GM18867 (cell line): Measurements from ENCODE around the gene ZNF648.
A peak's percentile ranks its signal among the peaks of the same experiment; 100 is the strongest.
"Not testable (repeated sequence)": the region's sequence is repeated elsewhere in the genome, so short reads cannot be mapped to it uniquely, and the experiment has no call there.

Experiments used
- ATAC-seq: cut with Tn5 transposase; IDR thresholded peaks from one replicate; pipeline ENCODE4 v1.9.1; 2021; ENCODE audit warnings: mild to moderate bottlenecking, moderate library complexity; ENCODE audit not compliant: unreplicated experiment

ZNF648 gene

DNA sequence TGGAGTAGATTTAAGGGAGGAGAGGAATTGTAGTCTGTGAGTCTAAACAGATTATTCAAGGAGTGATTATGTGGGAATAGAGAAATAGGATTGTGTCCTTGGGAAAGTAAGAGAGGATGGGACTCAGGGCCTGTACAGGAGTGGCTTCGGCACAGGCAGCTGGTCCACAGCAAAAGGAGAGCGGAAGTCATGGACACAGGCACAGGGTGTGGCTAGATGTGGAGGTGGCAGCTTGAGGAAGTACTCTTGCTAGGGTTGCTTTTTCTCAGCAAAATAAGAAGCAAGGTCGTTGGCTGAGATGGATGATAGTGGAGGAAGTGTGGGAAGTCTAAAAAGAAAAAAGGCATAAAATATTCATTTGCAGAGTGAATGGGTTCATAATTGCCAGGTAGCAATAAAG, 18.5 kb upstream of the ZNF648 start:
- ATAC-seq = no peak

DNA sequence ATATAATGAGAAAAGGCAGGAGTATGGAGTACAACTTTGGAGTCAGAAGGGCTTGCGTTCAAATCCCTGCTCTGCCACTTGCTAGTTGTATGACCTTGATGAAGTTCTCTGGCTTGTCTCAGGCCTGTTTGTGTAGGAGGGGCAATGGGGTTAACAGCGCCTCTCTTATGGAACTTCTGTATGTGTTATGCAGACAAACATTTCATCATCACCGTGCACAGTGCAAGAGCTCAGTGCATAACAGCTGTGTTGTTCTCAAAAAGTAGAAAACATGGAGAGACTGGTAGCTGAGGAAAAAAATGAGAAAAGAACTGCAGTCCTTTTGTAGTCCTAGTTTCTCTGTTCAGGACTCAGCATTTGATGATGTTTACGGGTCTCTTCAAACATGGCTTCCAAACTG, 10.4 kb upstream of the ZNF648 start:
- no peak for ATAC-seq

DNA sequence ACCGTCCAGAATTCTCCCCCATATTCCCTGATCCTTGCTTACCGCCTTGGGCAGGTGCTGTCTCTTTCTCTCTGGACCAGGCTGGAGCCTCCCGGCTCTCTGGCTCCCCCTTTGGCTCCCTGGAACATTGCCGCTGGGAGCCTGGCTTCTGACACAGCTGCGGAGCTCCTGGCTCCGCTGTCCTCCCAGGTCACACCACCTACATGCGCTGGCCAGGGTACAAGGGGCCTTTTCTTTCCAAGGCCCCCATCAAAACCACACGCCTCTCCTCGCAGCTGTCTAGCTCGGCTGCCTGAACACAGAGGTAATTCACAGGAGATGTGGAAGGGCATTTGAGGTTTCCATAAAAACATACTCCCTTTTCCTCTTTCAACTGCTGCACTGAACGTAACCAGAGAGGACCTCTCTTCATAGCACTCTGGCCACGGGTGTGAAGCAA, 7.5 kb upstream of the ZNF648 start:
- ATAC-seq = peak; percentile 62

DNA sequence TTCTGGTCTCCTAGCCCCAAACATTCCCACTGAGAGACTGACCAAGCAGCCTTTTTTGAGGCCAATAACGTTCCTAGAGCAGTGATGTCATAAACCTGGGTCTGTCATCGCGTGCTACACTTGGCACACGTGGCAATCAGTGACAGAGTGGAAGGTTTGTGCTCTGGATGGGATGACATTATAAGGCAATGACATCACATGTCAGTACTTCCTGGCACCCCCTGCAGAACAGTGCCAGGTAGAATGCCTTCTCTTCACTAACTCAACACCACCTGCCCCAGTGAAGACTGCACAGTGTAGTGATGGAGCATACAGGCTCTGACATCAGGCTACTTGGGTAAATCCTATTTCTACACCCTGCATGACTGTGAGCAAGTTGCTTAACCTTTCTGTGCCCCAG, 5.4 kb upstream of the ZNF648 start:
- no peak for ATAC-seq

DNA sequence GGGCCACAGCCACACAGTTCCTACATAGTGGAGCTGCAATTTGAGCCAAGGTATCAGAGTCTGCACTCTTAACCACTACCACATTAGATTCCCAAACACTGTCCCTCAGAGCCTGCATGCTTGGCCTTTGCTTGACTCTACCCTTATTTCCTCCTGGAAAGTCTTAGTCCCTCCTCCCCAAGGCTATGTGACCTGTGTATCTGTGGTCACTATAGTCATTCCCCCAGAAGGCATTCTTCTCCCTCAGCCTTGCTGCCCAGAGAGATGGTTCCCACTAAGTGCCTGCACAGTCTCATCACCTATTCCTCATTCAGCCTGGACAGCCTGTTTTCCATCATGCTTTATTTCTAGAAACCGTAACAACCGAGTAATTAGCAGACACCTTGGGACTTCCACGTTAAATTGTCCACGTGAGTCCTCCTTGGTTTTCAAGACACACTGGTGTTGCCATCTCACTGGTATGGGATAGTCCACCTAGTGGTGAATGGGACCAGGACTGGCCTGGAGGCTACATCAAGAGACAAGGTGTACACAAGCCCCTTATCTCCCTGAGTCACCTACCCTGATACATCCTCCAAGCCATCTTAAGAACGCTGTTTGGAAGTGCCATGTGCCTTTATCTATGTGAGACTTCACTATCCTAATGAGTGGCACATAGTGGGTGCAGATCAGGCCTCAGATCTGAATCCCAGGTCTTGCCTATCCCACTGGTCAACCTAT, 3.8 kb upstream of the ZNF648 start:
- no peak for ATAC-seq

DNA sequence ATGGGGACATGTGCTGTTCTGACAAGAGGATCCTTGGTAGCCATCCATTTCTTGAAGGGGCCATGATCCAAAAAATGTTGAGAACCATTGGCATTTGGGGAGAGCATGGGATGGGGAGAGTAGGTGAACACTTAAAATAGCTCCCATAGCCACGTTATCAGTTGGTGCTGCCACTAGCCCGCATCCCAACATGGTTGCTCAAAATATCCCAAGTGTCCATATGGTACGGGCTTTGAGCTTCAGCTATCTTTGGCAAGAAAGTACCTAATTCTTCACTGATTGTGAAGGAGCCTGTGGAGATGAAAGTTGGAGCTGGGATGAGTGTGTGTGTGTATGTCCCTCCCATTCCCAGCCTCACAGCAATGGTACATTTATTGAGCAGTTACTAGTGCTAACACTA, 3.1 kb upstream of the ZNF648 start:
- no peak for ATAC-seq

DNA sequence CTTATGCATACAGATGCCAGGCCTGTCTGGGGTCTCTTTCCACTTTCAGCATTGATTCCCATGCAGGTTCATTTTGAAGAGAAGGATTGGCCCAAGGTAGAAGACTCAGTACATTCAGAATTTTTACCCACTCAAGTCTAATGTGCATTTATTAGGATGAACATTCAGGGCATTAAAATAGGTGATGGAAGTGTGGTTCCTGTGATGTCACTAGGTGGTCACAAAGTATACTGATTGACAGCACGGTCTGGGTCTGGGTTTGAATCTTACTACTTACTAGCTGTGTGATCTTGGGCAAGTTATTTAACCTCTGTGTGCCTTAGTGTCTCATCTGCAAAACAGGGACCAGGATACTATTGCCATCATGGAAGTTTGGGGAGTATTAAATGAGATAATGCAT, 711 bp upstream of the ZNF648 start:
- ATAC-seq = no peak

DNA sequence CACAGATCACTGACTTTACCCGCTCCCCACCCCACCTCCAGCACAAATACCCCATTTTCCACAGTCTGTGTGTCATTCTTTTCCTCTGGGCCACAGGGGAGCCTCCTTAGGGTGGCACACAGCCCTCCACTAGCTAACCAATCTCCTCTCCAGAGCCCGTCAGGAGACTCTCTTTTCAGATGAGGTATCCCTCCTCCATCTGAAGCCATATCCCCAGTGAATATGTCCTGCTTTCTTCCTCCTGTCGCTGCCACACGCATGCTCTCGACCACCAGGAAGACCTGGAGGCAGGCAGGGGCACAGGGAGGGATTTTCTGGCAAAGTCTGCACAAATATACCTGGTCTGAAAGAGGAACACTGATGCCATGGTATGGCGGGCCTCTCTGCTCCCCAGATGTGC, 635 bp downstream of the ZNF648 start:
- ATAC-seq = no peak

DNA sequence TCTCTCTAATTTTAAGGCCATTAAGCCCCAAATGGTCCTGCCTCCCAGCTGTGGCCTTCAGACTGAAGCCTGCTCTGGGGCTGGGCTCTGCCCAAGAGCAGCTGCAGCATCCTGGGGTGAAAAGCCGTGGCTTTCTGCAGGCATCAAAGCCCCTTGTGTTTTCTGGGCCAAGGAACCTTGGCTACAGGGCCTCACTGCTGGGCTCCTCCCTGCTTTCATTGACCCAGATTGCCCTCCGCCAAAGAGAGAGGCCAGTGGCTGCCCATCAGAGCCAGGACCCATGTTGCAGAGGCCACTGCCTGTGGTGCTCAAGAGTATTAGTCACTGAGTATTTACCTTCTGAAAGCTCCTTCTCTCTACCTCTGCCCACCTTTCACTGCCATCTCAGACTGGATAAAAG, 1.6 kb downstream of the ZNF648 start:
- ATAC-seq = no peak

DNA sequence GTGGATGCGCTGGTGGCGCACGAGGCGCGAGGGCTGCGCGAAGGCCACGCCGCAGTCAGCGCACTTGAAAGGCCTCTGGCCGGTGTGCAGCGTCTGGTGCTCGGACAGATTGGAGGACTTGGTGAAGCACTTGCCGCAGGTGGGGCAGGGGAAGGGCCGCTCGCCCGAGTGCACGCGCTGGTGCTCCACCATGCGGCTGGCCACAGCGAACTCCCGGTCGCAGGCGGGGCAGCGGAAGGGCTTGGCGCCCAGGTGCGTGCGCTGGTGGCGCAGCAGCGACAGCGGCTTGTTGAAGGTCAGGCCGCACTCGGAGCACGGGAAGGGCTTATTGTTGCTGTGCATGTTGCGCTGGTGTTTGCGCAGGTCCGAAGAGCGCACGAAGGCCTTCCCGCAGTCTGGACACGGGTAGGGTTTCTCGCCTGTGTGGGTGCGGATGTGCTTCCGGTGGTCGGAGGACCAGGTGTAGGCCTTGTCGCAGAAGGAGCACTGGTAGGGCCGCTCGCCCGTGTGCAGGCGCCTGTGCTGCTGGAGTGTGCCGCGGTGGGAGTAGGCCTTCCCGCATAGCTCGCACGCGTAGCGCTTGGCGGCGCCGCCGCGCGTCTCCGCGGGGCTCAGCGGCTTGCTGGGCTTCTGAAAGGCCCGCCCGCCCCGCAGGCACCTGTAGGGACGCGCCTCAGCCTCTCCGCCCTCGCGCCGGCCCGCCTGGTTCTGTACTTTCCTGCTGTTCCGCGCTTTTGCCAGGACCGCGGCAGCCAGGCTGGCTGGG, 4.7 kb downstream of the ZNF648 start:
- no peak for ATAC-seq

DNA sequence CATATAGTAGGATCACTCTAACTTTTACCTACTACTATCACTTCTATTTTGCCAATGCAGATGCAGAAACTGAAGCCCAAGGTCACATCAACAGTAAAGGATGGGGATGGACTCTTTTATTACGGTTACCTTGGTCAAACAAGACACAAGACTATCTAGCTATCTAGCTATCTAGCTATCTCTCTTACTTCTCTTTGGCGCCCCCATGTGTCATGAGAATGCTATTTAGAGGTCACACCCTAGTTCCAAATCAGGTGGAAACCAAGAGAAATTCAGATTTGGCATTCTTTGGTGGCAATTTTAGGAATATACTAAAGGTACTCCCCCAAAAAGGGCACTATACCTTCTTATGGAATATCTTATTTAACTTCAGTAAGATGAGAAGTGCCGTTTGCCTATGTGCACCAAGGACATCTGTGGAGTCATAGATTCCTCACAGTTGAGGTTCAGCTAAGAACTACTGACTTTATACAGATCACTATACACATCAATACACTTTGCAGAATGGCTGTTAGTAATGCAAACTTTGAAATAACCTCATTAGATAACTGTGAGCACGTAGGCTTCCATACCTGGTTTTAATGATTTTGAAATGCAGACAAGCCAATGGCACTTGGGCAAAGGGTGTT, 6.7 kb downstream of the ZNF648 start:
- ATAC-seq = peak; percentile 67

DNA sequence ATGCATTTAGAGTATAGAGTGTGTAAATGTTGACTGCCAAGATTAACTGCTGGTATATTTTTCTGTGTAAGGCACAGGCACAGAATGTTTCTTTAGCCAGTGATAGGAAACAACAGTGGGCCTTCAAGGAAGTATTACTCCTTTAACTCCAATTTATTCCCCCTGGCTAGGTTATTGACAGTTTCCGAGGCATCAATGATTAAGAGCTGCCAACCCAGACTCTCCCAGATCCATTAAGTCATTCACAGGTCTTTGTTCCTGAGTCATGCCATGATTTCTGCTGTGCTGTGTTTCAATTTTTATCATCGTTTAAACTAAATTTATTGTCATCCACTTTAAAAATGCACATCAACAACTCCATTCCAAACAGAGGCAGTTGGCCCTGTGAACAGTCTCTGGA, 9.2 kb downstream of the ZNF648 start:
- ATAC-seq = no peak

DNA sequence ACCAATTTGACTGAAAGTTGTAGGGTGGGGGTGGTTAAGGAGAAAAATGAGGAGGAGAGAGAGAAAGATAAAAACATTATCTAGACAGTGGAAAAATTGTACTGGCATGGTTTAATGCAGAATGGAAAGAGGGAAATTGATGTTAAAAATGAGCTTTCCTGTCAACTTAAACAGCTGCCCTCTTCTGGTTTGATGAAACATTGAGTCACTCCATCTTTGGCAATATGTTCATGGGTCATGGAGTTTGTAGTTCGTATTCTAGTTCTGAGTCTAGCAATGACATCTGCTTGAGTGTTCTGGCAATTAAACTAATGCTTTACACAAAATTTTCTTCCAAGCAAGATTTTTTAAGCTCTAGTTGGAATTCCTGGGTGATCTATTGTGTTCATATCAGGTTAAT, 9.6 kb downstream of the ZNF648 start:
- no peak for ATAC-seq

DNA sequence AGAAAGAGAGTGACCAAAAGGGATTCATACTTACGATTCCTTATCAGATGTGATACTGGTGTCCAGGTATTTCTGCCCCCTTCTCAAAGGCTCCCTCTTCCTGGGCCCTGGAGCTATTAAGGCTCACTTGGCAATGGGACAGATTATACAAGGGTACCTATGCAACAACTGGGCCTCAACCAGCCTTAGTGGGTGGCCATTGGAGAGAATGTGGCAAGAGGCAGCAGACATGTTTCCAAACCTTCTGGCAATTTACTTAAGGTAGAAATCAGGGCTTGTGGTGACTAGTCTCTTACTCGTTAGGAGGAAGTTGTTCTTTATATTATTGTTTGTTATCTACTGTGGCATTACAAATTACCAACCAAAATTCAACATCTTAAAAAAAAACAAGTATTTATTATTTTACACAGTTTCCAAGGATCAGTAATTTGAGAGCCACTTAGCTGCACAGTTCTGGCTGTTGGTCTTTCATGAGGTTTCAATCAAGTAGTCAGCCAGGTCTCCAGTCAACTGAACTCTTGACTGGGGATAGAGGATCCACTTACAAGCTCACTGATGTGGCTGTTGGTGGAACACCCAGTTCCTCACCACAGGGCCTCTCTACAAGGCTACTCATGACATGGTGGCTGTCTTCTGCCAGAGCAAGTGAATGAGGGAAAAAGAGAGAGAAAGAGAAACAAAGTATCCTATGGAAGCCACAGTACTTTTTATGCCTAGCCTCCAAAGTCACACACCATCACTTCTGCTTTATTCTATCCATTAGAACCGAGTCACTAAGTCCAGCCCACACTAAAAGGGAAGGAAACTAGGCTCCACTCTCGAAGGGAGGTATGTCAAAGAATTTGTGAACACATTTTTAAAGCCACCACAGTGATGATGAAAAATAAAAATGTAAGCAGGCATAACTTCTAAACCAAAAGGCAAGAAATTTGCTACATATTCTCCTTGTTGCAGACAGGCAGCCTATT, 10.7 kb downstream of the ZNF648 start:
- no peak for ATAC-seq

DNA sequence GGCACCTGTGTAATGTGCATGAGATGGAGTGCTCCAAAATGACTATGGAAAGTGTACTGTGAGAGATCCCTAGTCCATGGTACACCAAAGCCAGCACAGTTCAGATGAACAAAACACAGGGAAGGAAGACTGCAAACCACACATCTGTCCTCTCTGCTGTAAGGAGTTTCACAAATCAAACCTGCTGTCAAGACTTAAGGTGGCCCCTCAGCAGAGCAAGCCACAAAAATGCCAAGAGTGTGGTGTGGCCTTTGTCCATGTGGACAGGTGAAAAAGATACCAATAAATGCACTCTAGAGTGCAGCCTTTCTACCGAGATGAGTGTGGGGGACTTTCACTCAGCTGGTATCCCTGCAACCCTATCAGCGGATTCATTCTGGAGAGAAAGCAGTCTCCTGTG, 12.9 kb downstream of the ZNF648 start:
- no peak for ATAC-seq

DNA sequence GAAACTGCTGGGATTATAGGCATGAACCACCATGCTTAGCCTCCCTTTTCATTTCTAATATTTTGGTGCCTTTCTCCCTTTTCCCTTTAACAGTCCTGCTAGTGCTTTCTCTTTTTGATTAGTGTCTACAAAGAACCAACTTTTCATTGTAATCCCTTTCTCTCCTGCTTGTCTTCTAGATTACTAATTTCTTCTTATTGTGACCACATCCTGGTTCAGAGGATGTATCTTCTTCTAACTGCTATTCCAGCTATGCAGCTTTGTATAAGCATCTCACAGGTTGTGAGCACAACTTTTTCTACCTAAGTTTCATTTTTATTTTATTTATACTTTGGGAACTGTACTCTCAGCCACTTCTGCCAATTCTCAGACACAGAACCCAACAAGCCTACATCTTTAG, 14.7 kb downstream of the ZNF648 start:
- ATAC-seq = no peak

DNA sequence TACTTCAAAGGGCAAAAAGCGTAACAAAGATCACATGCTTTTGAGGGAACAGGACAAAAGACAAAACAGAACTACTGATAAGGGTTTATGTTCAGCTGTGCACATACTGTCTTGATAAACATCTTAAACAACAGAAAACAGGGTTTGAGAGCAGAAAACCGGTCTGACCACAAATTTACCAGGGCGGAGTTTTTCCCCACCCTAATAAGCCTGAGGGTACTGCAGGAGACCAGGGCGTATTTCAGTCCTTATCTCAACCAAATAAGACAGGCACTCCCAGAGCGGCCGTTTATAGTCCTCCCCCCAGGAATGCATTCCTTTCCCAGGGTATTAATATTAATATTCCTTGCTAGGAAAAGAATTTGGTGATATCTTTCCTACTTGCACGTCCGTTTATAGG, 16.0 kb downstream of the ZNF648 start:
- ATAC-seq = not testable (repeated sequence)

DNA sequence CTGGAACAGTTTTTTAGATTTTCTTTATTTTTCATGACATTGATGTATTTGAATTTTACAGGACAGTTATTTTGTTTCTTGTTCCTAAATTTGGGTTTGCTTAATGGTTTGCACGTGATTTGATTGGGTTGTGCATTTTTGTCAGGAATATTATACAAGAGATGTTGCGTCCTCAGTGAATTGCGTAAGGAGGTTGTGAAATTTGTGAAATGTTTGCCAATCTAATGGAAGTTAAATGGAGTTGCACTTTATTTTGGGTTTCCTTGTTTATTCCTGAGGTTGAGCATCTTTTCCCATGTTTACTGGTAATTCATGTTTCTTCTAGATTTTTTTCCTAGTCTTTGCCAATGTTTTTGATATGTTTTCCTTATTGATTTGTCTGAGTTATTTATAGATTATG, 19.9 kb downstream of the ZNF648 start:
- ATAC-seq = no peak

DNA sequence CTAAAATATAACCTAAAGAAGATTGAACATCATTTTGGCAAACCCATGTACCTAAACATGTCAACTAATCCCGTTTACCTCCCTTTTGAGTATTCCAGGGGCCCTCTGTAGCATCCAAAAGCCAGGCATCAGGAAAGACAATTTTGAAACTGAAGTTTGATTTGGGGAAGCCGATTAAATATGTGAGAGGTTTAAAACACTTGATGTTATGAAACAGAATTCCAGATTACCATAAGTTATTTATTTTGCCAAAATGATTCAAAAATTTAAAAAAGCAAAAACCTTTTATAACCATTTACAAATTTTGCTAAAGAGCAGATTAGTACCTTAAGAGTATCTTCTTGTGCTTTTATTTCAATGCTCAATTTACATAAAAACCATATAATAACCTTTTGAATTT, 23.3 kb downstream of the ZNF648 start:
- no peak for ATAC-seq

DNA sequence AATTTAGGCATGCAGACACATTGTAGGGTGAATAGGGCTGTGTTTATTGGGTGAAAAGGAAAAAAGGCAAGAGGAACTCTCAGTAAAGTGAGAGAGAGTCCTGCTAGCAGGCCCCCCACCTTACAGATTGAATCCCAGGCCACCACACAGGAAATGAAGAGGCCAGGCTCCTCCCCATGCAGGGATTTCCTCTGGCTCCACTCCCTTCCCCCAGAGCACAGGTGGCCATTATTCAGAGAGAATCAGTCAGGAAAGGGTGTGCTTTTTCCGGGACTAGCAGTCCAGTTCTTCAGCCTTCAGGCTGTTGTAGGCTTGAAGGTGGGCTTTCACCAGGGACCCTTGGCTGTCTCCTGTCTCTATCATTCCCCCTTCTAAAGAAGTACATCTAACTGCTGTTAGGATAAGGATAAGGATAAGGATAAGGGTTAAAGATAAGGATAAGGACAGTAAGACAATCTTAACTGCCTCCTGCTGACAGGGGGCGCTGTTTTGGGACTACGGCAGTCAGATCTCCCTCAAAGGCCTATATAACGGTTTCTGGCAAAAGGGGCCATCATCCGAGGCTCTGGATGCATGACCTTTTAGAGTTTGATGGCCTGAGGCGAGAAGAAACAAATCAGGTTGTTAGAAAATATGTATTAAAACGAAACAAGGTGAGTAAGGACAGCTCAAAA, 26.3 kb downstream of the ZNF648 start:
- ATAC-seq = no peak
